Urinary bladder (tissue), 4 donors: Measurements from ENCODE around the gene ARL4C. TPM values are rescaled to one million over a fixed set of nuclear protein-coding genes. Genes with fewer than 3 reads are reported as not detected.

Source experiments
- DNase-seq: peaks from one replicate; pipeline ENCODE4 v3.0.0-alpha.2; 2015; ENCODE audit errors: extremely low spot score
- H3K27ac ChIP-seq: one replicate; pipeline ENCODE4 v1.5.1; 2013; ENCODE audit warnings: low read depth, mild to moderate bottlenecking, moderate library complexity
- H3K36me3 ChIP-seq: one replicate; pipeline ENCODE4 v1.6.1; 2013; ENCODE audit warnings: mild to moderate bottlenecking, moderate library complexity; ENCODE audit not compliant: insufficient read depth
- H3K4me1 ChIP-seq: one replicate; pipeline ENCODE4 v1.6.1; 2013; ENCODE audit warnings: mild to moderate bottlenecking, moderate library complexity; ENCODE audit not compliant: insufficient read depth
- H3K4me3 ChIP-seq: one replicate; pipeline ENCODE4 v1.5.1; 2013; ENCODE audit warnings: low read depth, low read length
- WGBS: extraction: QIAGEN DNeasy Blood & Tissue Kit; methylation state at CpG from one replicate; pipeline ENCODE4 v1.1.7; 2013; 5-methylcytosine and 5-hydroxymethylcytosine counted together
- polyA plus RNA-seq: library from polyadenylated mRNA; stranded (reverse); fragments of 200-250 nt; gene quantifications from one replicate; pipeline ENCODE4 v1.2.3, GENCODE V29; 2013
- total RNA-seq: library from RNA; depleted of rRNA; stranded (reverse); fragments of >200 nt; gene quantifications from one replicate; pipeline ENCODE4 v1.2.3, GENCODE V29; 2014
- donor health status: healthy with polysubstance abuse.
- donor health status: healthy.

The ARL4C gene
- total and polyA plus RNA-seq, 2 donors: 6.3 to 22.4 TPM

GRCh38 chr2:234493796-234494195 is 3.1 kb downstream of the ARL4C start:
- peak overlapping the region; percentile 36 for H3K4me3 ChIP-seq

GRCh38 chr2:234492717-234493485 is 4.0 kb downstream of the ARL4C start:
- no peak overlapping the region for H3K27ac ChIP-seq
- no peaks in the 10 kb centered on the region for H3K36me3 ChIP-seq
- H3K4me1 ChIP-seq: no peaks in the 10 kb centered on the region
- H3K4me3 ChIP-seq: peak overlapping the region; percentile 8
- DNase-seq: no peak
- WGBS: 89% methylated on average over 10 of the region's 10 CpGs

More at GRCh38 chr2:234493796-234494195, 3.1 kb downstream of the ARL4C start:
- H3K36me3 ChIP-seq: no peaks in the 10 kb centered on the region
- WGBS: 72% methylated on average over 4 of the region's 4 CpGs
- H3K4me1 ChIP-seq: no peaks in the 10 kb centered on the region
- DNase-seq: no peak
- H3K27ac ChIP-seq: no peak overlapping the region

GRCh38 chr2:234491897-234492296 is 5.0 kb downstream of the ARL4C start:
- DNase-seq: no peak
- H3K4me3 ChIP-seq: no peak overlapping the region
- no peaks in the 10 kb centered on the region for H3K36me3 ChIP-seq
- H3K27ac ChIP-seq: no peak overlapping the region
- WGBS: 93% methylated on average over 5 of the region's 5 CpGs
- H3K4me1 ChIP-seq: no peaks in the 10 kb centered on the region

GRCh38 chr2:234491281-234491680 is 5.6 kb downstream of the ARL4C start:
- 87% methylated on average over 4 of the region's 4 CpGs for WGBS
- no peaks in the 10 kb centered on the region for H3K36me3 ChIP-seq
- no peak overlapping the region for H3K27ac ChIP-seq
- no peaks in the 10 kb centered on the region for H3K4me1 ChIP-seq
- no peak overlapping the region for H3K4me3 ChIP-seq
- no peak for DNase-seq

- Histone ChIP-seq H3K36me3 (no peaks in the 10 kb centered on the region), H3K27ac (no peak overlapping the region), H3K4me1 (no peaks in the 10 kb centered on the region), H3K4me3 (no peak overlapping the region)
- DNase-seq: no peak
- 80% methylated on average over 15 of the region's 15 CpGs for WGBS
These were observed 6.4 kb downstream of the ARL4C start for GRCh38 chr2:234490271-234491091.

- Histone ChIP-seq H3K4me1 (no peaks in the 10 kb centered on the region), H3K27ac (no peak overlapping the region), H3K36me3 (no peaks in the 10 kb centered on the region), H3K4me3 (no peak overlapping the region)
- DNase-seq: no peak
- WGBS: 67% methylated on average over 8 of the region's 8 CpGs
These were observed 7.9 kb downstream of the ARL4C start for GRCh38 chr2:234488913-234489451.

GRCh38 chr2:234488486-234488885 is 8.4 kb downstream of the ARL4C start:
- Histone ChIP-seq H3K4me3 (no peak overlapping the region), H3K36me3 (no peaks in the 10 kb centered on the region), H3K27ac (no peak overlapping the region), H3K4me1 (no peaks in the 10 kb centered on the region)
- WGBS: 86% methylated on average over 1 of the region's 1 CpG
- no peak for DNase-seq

- Histone ChIP-seq H3K4me3 (no peak overlapping the region), H3K27ac (no peak overlapping the region), H3K4me1 (no peaks in the 10 kb centered on the region), H3K36me3 (no peaks in the 10 kb centered on the region)
- 91% methylated on average over 3 of the region's 3 CpGs for WGBS
- no peak for DNase-seq
These were observed 9.5 kb downstream of the ARL4C start for GRCh38 chr2:234487356-234487755.

GRCh38 chr2:234483568-234484251 is 13.2 kb downstream of the ARL4C start:
- Histone ChIP-seq H3K4me1 (no peaks in the 10 kb centered on the region), H3K4me3 (no peak overlapping the region), H3K27ac (no peak overlapping the region), H3K36me3 (no peaks in the 10 kb centered on the region)
- WGBS: 59% methylated on average over 9 of the region's 9 CpGs
- DNase-seq: no peak

GRCh38 chr2:234481301-234481700 is 15.6 kb downstream of the ARL4C start:
- WGBS: 87% methylated on average over 5 of the region's 5 CpGs
- no peaks in the 10 kb centered on the region for H3K4me1 ChIP-seq
- H3K4me3 ChIP-seq: no peak overlapping the region
- no peak for DNase-seq
- no peaks in the 10 kb centered on the region for H3K36me3 ChIP-seq
- H3K27ac ChIP-seq: no peak overlapping the region

- WGBS: 75% methylated on average over 3 of the region's 3 CpGs
- H3K27ac ChIP-seq: no peak overlapping the region
- no peak for DNase-seq
- H3K4me1 ChIP-seq: no peaks in the 10 kb centered on the region
- H3K4me3 ChIP-seq: no peak overlapping the region
- H3K36me3 ChIP-seq: no peaks in the 10 kb centered on the region
These were observed 16.5 kb downstream of the ARL4C start for GRCh38 chr2:234480337-234480736.

GRCh38 chr2:234479465-234479864 is 17.4 kb downstream of the ARL4C start:
- Histone ChIP-seq H3K4me3 (no peak overlapping the region), H3K36me3 (no peaks in the 10 kb centered on the region), H3K4me1 (no peaks in the 10 kb centered on the region), H3K27ac (no peak overlapping the region)
- DNase-seq: no peak
- WGBS: 93% methylated on average over 9 of the region's 9 CpGs

- Histone ChIP-seq H3K4me1 (no peaks in the 10 kb centered on the region), H3K27ac (no peak overlapping the region), H3K36me3 (no peaks in the 10 kb centered on the region), H3K4me3 (no peak overlapping the region)
- 81% methylated on average over 4 of the region's 4 CpGs for WGBS
- DNase-seq: no peak
These were observed 18.6 kb downstream of the ARL4C start for GRCh38 chr2:234478121-234478858.
